Measurements from ENCODE around the gene ITPR2.
"Not testable (repeated sequence)": the region's sequence is repeated elsewhere in the genome, so short reads cannot be mapped to it uniquely, and the experiment has no call there.

Gene ITPR2

GRCh38 chr12:26666286-26666685 is 166.7 kb downstream of the ITPR2 start:
- DNase-seq (ENCODE audit: low spot score), result no peak

- DNase-seq (ENCODE audit: low spot score), result no peak
Observed at GRCh38 chr12:26661399-26661798, 171.6 kb downstream of the ITPR2 start.

GRCh38 chr12:26659930-26660329 is 173.1 kb downstream of the ITPR2 start:
- no peak for DNase-seq (ENCODE audit: low spot score)

DNA sequence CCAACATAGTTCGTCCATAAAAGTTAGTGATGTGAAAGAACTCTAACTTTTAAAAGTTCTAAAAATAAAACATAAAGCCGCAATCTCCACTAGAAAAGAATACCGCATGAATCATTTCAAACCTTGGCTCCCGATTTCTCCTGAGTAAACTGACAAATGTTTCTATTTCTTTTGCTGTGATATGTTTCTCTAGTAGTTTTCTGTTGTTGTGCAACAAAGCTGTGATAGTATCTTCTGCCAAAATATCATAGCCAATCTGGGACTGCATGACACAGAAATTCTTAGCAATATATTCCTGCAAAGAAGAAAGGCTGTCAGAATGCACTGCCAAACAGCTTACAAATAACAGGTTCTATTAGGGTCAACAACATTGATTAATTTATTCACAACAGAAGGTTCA is 174.0 kb downstream of the ITPR2 start:
- no peak for DNase-seq (ENCODE audit: low spot score)

GRCh38 chr12:26654623-26655022 is 178.4 kb downstream of the ITPR2 start:
- DNase-seq (ENCODE audit: low spot score), result no peak

DNA sequence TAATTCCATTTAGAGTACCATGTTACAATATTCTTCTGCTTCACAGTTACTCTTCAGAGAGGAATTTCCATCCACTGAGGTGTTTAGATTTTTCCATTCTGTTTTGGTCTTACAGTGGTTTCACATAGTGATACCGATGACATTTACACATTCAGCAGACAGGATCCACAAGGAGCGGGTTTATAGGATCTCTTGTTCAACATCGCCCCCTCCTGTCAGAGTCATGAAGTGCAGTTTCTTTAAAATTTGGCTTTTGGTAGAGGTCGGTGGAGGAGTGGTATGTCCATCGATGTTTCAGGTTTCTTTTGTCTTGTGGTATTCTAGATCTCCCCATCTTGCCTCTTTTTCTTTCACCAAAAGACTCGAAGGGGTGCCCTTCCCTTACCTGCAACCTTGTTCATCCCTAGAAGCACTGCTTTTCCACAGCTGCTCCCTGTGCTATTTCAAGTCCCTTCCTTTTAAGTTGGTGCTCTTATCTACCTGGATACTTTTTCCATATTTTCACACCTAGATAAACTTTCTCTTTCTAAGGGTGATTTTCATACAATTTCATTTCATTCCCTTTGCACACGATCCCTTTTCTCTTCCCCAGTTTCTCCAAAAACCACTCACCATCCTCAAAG is 181.3 kb downstream of the ITPR2 start:
- peak; percentile 83 for DNase-seq (ENCODE audit: low spot score)

DNA sequence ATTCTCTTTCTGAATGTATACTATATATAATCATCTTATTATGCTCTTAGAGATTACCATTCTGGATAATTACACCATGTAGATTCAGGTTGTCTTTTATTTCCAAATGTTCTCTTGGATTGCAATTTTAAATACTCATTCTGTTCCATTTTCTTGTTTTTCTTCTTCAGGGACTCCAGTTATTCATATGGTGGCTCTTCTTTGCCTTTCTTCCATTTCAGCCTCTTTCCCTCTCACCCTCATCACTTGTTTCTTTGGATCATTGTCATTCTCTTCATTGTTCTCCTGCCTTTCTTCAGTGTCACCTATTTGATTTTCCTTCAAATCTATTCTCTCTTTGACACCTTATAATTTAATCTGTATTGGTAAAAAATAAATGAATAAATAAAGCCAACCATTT is 182.0 kb downstream of the ITPR2 start:
- DNase-seq (ENCODE audit: low spot score), result no peak

- no peak for DNase-seq (ENCODE audit: low spot score)
Observed at GRCh38 chr12:26648999-26649398, 184.0 kb downstream of the ITPR2 start.

GRCh38 chr12:26648584-26648983 is 184.4 kb downstream of the ITPR2 start:
- no peak for DNase-seq (ENCODE audit: low spot score)

DNA sequence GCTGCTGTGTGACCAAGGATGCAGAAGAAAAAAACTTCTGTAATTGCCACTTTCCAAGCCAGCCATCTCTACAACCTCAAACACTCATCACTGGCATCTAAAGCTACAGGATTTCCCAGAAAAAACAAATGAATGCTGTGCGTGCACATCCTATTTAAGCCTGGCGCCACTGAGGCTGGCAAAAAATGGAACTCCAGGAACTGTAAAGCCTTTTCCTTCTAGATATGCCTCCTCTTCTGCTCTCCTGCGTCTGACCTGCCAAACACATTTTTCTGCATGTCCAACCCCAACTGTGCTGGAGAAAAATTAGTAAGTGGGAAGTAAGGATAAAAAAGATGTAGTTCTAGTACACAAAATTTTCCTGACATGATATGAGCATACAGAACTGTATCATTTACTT is 184.9 kb downstream of the ITPR2 start:
- no peak for DNase-seq (ENCODE audit: low spot score)

DNA sequence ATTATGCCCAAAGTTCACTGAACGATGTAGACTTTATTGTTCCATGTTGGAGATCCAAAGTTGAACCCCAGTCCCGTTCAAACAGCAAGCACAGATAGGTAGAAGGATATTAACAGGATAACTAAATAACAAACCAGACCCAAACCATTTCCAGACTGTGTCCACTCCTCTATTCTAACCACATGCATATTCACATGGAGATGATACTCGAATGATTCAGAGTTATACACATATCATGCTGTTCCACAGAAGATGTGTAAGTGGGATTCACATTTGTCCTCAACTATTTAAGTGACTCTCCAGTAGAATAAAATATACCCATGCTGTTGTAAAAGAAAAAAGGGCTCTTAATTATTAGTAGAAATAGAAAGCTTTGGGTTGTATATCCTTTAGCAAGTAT is 185.9 kb downstream of the ITPR2 start:
- DNase-seq (ENCODE audit: low spot score), result no peak

- DNase-seq (ENCODE audit: low spot score), result no peak
Observed at GRCh38 chr12:26646571-26646970, 186.4 kb downstream of the ITPR2 start.

DNA sequence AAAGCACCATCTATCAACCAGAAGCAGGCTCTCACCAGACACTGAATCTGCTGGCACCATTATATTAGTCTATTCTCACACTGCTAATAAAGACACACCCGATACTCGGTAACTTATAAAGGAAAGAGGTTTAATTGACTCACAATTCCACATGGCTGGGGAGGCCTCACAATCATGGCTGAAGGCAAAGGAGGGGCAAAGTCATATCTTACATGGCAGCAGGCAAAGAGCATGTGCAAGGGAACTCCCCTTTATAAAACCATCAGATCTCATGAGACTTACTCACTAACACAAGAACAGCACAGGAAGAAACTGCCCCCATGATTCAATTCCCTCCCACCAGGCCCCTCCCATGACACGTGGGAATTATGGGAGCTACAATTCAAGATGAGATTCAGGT is 188.6 kb downstream of the ITPR2 start:
- not testable (repeated sequence) for DNase-seq (ENCODE audit: low spot score)

GRCh38 chr12:26643532-26644315 is 189.3 kb downstream of the ITPR2 start:
- no peak for DNase-seq (ENCODE audit: low spot score)

GRCh38 chr12:26642361-26642760 is 190.6 kb downstream of the ITPR2 start:
- no peak for DNase-seq (ENCODE audit: low spot score)

GRCh38 chr12:26636710-26637328 is 196.2 kb downstream of the ITPR2 start:
- DNase-seq (ENCODE audit: low spot score), result no peak

DNA sequence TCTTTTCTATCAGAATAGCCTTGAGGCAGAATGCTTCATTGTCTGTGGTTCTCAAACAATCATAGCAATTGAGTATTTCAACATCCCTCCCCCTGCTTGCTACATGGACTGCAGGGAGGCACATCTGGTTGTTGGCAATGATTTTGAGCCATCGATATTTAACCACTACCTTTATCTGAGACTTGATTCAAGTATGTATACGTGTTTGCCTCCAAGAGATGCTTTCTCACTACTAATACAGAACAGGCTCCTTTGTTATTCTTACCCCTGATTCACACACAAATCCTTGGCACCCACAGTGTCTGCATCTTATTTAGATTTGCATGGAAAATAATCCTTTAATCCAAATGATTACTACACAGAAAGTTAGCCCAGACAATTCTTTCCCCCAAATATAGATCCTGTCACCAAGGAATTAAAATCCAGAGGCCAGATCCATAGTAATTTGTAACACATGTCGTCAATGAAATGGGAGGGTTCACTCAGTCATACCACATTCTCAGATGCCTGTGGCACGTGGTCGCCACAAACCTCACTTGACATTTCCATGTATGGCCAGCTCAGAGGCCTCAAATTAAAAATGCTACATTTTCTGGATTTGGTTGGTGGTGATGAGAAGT is 199.3 kb downstream of the ITPR2 start:
- peak; percentile 31 for DNase-seq (ENCODE audit: low spot score)

DNA sequence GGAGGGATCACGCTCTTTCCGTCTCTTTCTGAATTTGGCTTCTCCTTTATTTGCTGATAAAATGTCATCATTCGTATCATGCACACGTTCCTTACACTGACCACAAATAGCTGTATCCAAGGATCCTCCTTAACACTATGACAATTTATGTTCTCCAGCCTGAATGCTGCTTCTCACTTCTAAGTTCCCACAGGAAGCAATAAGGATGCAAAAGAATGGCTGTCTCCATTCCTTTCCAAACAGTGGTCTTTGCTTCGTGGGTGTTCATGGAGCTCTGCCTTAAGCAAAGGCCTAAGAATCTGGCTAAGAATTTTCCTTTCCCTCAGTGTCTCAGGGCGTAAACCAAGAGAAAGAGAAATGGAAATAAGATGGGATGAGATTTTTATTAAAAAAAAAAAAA is 200.2 kb downstream of the ITPR2 start:
- DNase-seq (ENCODE audit: low spot score), result no peak

DNA sequence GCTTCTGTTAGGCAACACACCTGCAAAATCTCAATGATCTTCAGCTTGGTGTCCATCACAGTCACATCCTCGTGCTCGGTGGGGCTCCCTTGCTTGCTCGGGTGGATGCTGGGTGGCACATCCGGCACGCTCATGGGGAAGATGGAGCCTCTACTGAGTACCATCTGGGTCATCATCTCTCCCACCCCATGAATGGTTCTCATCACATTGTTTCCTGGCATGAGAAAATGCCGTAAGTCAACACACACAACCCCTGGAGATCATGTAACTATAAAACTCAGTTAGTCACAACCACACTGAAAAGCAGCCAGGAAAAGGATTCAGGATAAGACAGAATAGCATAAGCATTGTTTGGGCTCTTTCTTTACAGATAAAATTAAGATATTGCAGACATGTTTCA is 201.1 kb downstream of the ITPR2 start:
- no peak for DNase-seq (ENCODE audit: low spot score)

DNA sequence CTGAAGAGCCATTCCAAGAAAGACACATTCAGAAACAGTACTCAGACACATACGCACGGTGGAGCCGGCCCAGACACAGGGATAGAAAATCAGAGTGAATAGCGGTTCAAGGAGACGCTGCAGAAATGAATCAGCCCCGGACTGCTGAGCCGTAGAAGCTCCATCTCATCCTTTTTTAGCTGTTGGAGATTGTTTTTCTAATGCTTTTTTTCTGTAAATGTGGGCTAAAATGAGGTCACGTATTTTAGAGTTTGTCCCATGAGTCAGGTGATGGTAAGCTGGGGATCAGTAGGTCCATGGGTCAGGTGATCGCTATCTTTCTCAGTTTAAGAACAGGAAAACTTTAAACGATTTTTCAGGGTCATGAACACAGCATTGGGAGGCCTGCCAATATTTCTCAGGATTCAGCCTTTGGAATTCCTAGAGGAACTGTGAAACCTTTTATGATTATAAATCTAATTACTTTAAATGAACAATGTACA is 202.4 kb downstream of the ITPR2 start:
- no peak for DNase-seq (ENCODE audit: low spot score)

- no peak for DNase-seq (ENCODE audit: low spot score)
Observed at GRCh38 chr12:26629864-26630263, 203.1 kb downstream of the ITPR2 start.

DNA sequence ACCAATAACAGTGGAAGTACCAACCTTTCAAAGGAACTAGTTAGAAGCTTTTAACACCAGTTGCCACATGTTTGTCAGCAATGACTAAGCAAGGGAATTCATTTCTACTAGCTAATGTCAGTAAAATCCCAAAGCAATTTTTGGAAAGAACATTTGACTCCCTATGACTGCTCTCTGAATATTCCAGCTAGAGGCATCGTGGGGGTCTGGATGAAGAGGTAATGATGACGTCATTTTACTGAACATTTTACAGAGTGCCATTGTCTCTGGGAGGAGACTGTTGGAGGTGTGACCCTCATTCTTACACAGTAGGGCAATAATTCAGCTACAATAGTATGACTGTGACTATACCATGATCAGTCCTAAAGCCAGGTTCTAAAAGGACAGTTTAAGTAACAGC is 204.8 kb downstream of the ITPR2 start:
- DNase-seq (ENCODE audit: low spot score), result no peak

DNA sequence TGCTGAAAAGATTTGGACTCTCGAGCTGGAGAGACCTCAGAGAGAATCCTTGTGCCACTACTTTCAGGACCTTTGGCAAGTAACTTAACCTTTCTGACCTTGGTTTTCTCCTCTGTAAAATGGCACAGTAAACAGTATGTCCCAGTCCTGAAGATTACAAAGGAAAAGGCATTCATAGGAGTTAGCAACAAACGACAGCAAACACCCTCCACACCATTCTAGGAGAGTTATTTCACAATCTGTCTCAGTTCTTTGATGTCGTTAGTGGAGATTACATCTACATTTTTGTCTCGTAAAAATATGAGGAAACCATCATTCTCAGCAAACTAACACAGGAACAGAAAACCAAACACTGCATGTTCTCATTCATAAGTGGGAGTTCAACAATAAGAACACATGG is 205.7 kb downstream of the ITPR2 start:
- DNase-seq (ENCODE audit: low spot score), result no peak

Measured in HuH-7 (cell line).